ENCODE results near the gene CDH7. TPM values are rescaled to one million over a fixed set of nuclear protein-coding genes. Genes with fewer than 3 reads are reported as not detected.

CDH7 gene
- total and polyA plus RNA-seq, 7 experiments from 2014 or later = not detected

DNA sequence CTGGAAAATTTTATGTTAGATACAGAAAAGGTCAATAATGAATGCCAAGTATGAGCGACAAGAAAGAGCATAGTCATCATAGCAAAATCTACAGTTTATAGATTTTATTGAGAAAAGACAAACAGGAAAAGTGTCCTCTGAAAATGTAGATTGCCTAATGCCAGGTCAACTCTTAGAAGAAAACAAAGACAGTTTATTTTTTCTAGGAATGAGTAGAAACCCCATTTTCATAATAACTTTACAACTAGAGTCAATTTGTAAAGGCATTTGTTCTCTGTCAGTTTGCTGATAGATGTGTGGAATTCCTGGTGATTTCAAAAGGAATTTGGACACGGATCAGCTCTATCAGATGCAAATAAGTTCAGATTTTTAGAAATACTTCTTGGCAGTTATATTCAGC is 16.6 kb downstream of the CDH7 start:
- DNase-seq = no peak
- Mint-ChIP-seq H3K4me1 (no peaks in the 10 kb centered on the region), H3K9me3 (peaks cover 0 to 6% (median 3%) of the 10 kb centered on the region in 11 donors), H3K27ac (no peak overlapping the region), H3K4me3 (no peak overlapping the region), H3K36me3 (no peaks in the 10 kb centered on the region), H3K27me3 (no peaks in the 10 kb centered on the region)
- CTCF ChIA-PET = no interaction called here
- Histone ChIP-seq H3K9me3 (ENCODE audit: control insufficient read depth in 2 of 3, low read length in 3 of 3) (no peaks in the 10 kb centered on the region), H3K36me3 (ENCODE audit: control insufficient read depth in 2 of 3, insufficient read depth in 3 of 3, low read length in 3 of 3) (no peaks in the 10 kb centered on the region), H3K27me3 (ENCODE audit: control insufficient read depth in 2 of 2, insufficient read depth in 2 of 2, low read length in 2 of 2) (no peaks in the 10 kb centered on the region), H3K27ac (ENCODE audit: low read depth, low read length) (no peak overlapping the region), H3K4me1 (ENCODE audit: control insufficient read depth in 2 of 2, insufficient read depth in 2 of 2, low read length in 2 of 2) (no peaks in the 10 kb centered on the region), H3K4me3 (ENCODE audit: low read length) (no peak overlapping the region)
- intact Hi-C loops (cut with micrococcal nuclease) = no loop called here
- ATAC-seq = no peak
- POLR2A ChIA-PET = no interaction called here

DNA sequence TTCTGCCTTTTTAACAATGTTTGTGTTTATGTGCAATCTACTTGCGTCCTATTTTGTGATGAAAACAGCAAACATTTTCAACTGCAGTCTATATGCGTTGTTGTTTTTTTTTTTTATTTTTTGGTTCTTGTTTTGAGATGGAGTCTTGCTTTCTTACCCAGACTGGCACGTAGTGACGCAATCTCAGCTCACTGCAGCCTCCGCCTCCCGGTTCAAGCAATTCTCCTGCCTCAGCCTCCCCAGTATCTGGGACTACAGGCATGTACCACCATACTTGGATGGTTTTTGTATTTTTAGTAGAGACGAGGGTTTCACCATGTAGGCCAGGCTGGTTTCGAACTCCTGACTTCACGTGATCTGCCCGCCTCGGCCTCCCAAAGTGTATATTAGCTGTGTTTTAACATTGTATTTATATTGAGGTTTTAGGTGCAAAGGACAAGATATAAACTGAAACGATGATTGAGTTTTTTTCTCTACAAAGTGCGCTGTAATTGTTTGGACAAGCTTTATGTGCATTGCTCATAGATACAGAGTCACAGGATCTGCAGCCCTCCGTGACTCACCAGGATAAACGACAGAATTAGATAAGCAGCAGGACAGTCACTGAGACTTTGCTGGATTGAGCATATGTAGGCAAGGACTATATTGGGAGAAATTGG is 17.4 kb downstream of the CDH7 start:
- Histone ChIP-seq H3K9me3 (ENCODE audit: control insufficient read depth in 2 of 3, low read length in 3 of 3) (no peaks in the 10 kb centered on the region), H3K4me3 (ENCODE audit: low read length) (no peak overlapping the region), H3K27ac (ENCODE audit: low read depth, low read length) (no peak overlapping the region), H3K27me3 (ENCODE audit: control insufficient read depth in 2 of 2, insufficient read depth in 2 of 2, low read length in 2 of 2) (no peaks in the 10 kb centered on the region), H3K4me1 (ENCODE audit: control insufficient read depth in 2 of 2, insufficient read depth in 2 of 2, low read length in 2 of 2) (no peaks in the 10 kb centered on the region), H3K36me3 (ENCODE audit: control insufficient read depth in 2 of 3, insufficient read depth in 3 of 3, low read length in 3 of 3) (no peaks in the 10 kb centered on the region)
- CTCF ChIA-PET = no interaction called here
- peaks cover 0 to 7% (median 3%) of the 10 kb centered on the region in 11 donors for H3K9me3 Mint-ChIP-seq
- no peaks in the 10 kb centered on the region for H3K27me3 Mint-ChIP-seq
- no peaks in the 10 kb centered on the region for H3K36me3 Mint-ChIP-seq
- ATAC-seq (no peak), DNase-seq (no peak)
- H3K4me3 Mint-ChIP-seq = no peak overlapping the region
- intact Hi-C loops (cut with micrococcal nuclease) = no loop called here
- H3K27ac Mint-ChIP-seq = no peak overlapping the region
- POLR2A ChIA-PET = no interaction called here
- H3K4me1 Mint-ChIP-seq = no peaks in the 10 kb centered on the region

DNA sequence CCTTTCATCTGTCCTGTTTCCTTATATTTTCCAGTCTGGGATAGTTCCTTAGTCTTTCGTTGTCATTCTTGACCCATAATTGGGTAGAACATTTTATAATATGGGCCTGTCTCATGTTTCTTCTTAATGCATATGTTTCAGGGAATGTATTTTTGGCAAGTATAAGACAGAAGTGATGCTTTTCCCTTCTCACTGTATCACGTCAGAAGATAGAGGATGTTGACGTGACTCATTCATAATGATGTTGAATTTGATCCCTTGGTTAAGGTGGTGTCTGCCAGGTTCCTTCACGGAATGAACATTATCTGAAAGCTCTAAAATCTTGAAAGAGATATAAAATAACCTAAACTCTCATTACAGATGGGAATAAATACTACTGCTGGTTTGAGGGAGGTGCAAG is 18.8 kb downstream of the CDH7 start:
- ATAC-seq (no peak), DNase-seq (no peak)
- no peak overlapping the region for H3K27ac ChIP-seq (ENCODE audit: low read depth, low read length)
- H3K9me3 Mint-ChIP-seq = peaks cover 0 to 7% (median 3%) of the 10 kb centered on the region in 11 donors
- no peaks in the 10 kb centered on the region for H3K36me3 Mint-ChIP-seq
- no peaks in the 10 kb centered on the region for H3K27me3 Mint-ChIP-seq
- H3K4me1 Mint-ChIP-seq = no peaks in the 10 kb centered on the region
- no peak overlapping the region for H3K4me3 Mint-ChIP-seq
- H3K27ac Mint-ChIP-seq = no peak overlapping the region
- no peaks in the 10 kb centered on the region for H3K27me3 ChIP-seq (ENCODE audit: control insufficient read depth in 2 of 2, insufficient read depth in 2 of 2, low read length in 2 of 2)
- intact Hi-C loops (cut with micrococcal nuclease) = no loop called here
- H3K9me3 ChIP-seq (ENCODE audit: control insufficient read depth in 2 of 3, low read length in 3 of 3) = no peaks in the 10 kb centered on the region
- no peak overlapping the region for H3K4me3 ChIP-seq (ENCODE audit: low read length)
- H3K4me1 ChIP-seq (ENCODE audit: control insufficient read depth in 2 of 2, insufficient read depth in 2 of 2, low read length in 2 of 2) = no peaks in the 10 kb centered on the region
- ChIA-PET POLR2A (no interaction called here), CTCF (no interaction called here)
- H3K36me3 ChIP-seq (ENCODE audit: control insufficient read depth in 2 of 3, insufficient read depth in 3 of 3, low read length in 3 of 3) = no peaks in the 10 kb centered on the region

DNA sequence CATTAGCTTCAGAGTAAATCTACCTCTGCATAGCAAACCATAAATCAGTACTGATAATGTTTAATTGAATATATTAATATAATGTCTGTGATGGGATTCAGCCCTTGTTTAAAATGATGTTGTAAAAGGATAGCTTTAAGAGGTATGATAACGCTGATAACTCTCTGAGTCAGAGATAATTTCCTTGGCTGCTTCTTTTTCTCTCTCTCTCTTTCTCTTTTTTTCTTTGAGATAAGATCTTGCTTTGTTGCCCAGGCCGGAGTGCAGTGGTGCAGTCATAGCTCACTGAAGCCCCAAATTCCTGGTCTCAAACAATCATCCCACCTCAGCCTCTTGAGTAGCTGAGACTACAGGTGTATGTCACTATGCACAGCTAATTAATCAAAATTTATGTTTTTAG is 35.7 kb downstream of the CDH7 start:
- Mint-ChIP-seq H3K9me3 (peaks cover 0 to 18% (median 4%) of the 10 kb centered on the region in 11 donors), H3K27me3 (no peaks in the 10 kb centered on the region), H3K27ac (no peak overlapping the region), H3K36me3 (no peaks in the 10 kb centered on the region), H3K4me1 (no peaks in the 10 kb centered on the region), H3K4me3 (no peak overlapping the region)
- Histone ChIP-seq H3K4me1 (ENCODE audit: control insufficient read depth in 2 of 2, insufficient read depth in 2 of 2, low read length in 2 of 2) (no peaks in the 10 kb centered on the region), H3K27ac (ENCODE audit: low read depth, low read length) (no peak overlapping the region), H3K9me3 (ENCODE audit: control insufficient read depth in 2 of 3, low read length in 3 of 3) (no peaks in the 10 kb centered on the region), H3K27me3 (ENCODE audit: control insufficient read depth in 2 of 2, insufficient read depth in 2 of 2, low read length in 2 of 2) (no peaks in the 10 kb centered on the region), H3K36me3 (ENCODE audit: control insufficient read depth in 2 of 3, insufficient read depth in 3 of 3, low read length in 3 of 3) (no peaks in the 10 kb centered on the region), H3K4me3 (ENCODE audit: low read length) (no peak overlapping the region)
- POLR2A ChIA-PET = interaction anchor here (0.6 kb wide), 1 partner anchor 267 kb away, joined by 4 read pairs; no protein-coding TSS in a partner anchor
- intact Hi-C loops (cut with micrococcal nuclease) = no loop called here
- CTCF ChIA-PET = no interaction called here
- ATAC-seq = no peak
- DNase-seq = no peak

DNA sequence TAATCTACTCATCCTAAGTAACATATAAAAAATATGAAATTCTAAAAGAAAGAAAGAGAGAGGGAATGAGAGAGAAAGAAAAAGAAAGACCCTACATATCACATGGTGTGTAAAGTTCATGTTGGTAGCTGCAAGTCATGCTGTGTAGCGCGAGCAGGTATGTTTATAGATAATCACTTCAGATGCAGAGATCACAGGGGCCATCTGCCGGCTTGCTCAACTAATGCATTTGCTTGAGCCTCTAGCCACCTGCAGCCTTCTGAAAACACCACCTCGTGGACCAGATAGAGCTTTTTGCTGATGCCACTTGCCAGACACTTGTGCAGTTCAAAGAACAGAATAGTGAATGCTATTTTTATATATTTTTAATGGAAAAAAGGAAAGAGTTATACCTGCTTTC is 37.6 kb downstream of the CDH7 start:
- no peaks in the 10 kb centered on the region for H3K27me3 ChIP-seq (ENCODE audit: control insufficient read depth in 2 of 2, insufficient read depth in 2 of 2, low read length in 2 of 2)
- ATAC-seq (no peak), DNase-seq (no peak)
- no peaks in the 10 kb centered on the region for H3K4me1 Mint-ChIP-seq
- no peak overlapping the region for H3K4me3 Mint-ChIP-seq
- no peak overlapping the region for H3K27ac ChIP-seq (ENCODE audit: low read depth, low read length)
- H3K9me3 Mint-ChIP-seq = peaks cover 0 to 9% (median 3%) of the 10 kb centered on the region in 11 donors
- intact Hi-C loops (cut with micrococcal nuclease) = no loop called here
- no peaks in the 10 kb centered on the region for H3K27me3 Mint-ChIP-seq
- no peaks in the 10 kb centered on the region for H3K4me1 ChIP-seq (ENCODE audit: control insufficient read depth in 2 of 2, insufficient read depth in 2 of 2, low read length in 2 of 2)
- H3K27ac Mint-ChIP-seq = no peak overlapping the region
- POLR2A ChIA-PET = no interaction called here
- CTCF ChIA-PET = no interaction called here
- H3K9me3 ChIP-seq (ENCODE audit: control insufficient read depth in 2 of 3, low read length in 3 of 3) = no peaks in the 10 kb centered on the region
- H3K4me3 ChIP-seq (ENCODE audit: low read length) = no peak overlapping the region
- H3K36me3 Mint-ChIP-seq = no peaks in the 10 kb centered on the region
- H3K36me3 ChIP-seq (ENCODE audit: control insufficient read depth in 2 of 3, insufficient read depth in 3 of 3, low read length in 3 of 3) = no peaks in the 10 kb centered on the region

DNA sequence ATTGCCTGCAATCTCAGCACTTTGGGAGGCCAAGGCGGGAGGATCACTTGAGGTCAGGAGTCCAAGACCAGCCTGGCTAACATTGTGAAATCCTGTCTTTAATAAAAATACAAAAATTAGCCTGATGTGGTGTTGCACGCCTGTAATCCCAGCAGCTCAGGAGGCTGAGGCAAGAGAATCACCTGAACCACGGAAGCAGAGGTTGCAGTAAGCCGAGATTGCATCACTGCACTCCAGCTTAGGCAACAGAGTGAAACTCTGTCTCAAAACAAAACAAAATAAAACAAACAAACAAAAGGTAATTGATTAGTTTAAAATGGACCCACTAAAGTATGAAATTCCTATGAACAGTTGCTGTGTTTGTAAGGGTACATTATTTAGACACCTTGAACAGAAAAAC is 39.8 kb downstream of the CDH7 start:
- intact Hi-C loops (cut with micrococcal nuclease) = no loop called here
- DNase-seq (no peak), ATAC-seq (no peak)
- ChIA-PET POLR2A (no interaction called here), CTCF (no interaction called here)
- H3K27me3 ChIP-seq (ENCODE audit: control insufficient read depth in 2 of 2, insufficient read depth in 2 of 2, low read length in 2 of 2) = no peaks in the 10 kb centered on the region
- no peaks in the 10 kb centered on the region for H3K36me3 ChIP-seq (ENCODE audit: control insufficient read depth in 2 of 3, insufficient read depth in 3 of 3, low read length in 3 of 3)
- Mint-ChIP-seq H3K36me3 (no peaks in the 10 kb centered on the region), H3K27me3 (no peaks in the 10 kb centered on the region), H3K4me1 (no peaks in the 10 kb centered on the region), H3K9me3 (peaks cover 0 to 14% (median 6%) of the 10 kb centered on the region in 11 donors), H3K4me3 (no peak overlapping the region), H3K27ac (no peak overlapping the region)
- H3K4me3 ChIP-seq (ENCODE audit: low read length) = no peak overlapping the region
- no peaks in the 10 kb centered on the region for H3K4me1 ChIP-seq (ENCODE audit: control insufficient read depth in 2 of 2, insufficient read depth in 2 of 2, low read length in 2 of 2)
- no peak overlapping the region for H3K27ac ChIP-seq (ENCODE audit: low read depth, low read length)
- H3K9me3 ChIP-seq (ENCODE audit: control insufficient read depth in 2 of 3, low read length in 3 of 3) = no peaks in the 10 kb centered on the region

DNA sequence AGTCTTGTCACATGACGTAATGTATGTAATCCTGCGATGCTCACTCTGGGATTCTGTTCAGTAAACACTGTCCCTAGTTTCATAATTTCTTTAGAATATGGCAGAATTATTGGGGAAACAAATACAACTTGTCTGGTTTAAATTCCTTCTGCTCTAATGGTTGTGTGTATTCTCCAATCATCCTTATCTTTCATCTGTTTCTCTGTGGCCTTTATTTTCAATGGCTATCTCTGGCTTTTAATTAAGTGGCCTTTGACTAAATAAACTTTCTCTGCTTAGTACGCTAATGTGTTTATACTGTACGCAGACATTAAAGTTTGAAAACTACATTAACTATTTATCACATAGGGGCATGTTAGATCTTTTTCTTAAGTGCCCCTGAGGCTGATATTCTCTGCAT is 40.9 kb downstream of the CDH7 start:
- Histone ChIP-seq H3K27ac (ENCODE audit: low read depth, low read length) (no peak overlapping the region), H3K4me1 (ENCODE audit: control insufficient read depth in 2 of 2, insufficient read depth in 2 of 2, low read length in 2 of 2) (no peaks in the 10 kb centered on the region), H3K27me3 (ENCODE audit: control insufficient read depth in 2 of 2, insufficient read depth in 2 of 2, low read length in 2 of 2) (no peaks in the 10 kb centered on the region), H3K4me3 (ENCODE audit: low read length) (no peak overlapping the region), H3K36me3 (ENCODE audit: control insufficient read depth in 2 of 3, insufficient read depth in 3 of 3, low read length in 3 of 3) (no peaks in the 10 kb centered on the region), H3K9me3 (ENCODE audit: control insufficient read depth in 2 of 3, low read length in 3 of 3) (no peaks in the 10 kb centered on the region)
- ChIA-PET POLR2A (no interaction called here), CTCF (no interaction called here)
- no peak for ATAC-seq
- no peak overlapping the region for H3K27ac Mint-ChIP-seq
- no peaks in the 10 kb centered on the region for H3K36me3 Mint-ChIP-seq
- H3K27me3 Mint-ChIP-seq = no peaks in the 10 kb centered on the region
- no peak overlapping the region for H3K4me3 Mint-ChIP-seq
- peaks cover 0 to 14% (median 6%) of the 10 kb centered on the region in 11 donors for H3K9me3 Mint-ChIP-seq
- intact Hi-C loops (cut with micrococcal nuclease) = no loop called here
- H3K4me1 Mint-ChIP-seq = no peaks in the 10 kb centered on the region
- no peak for DNase-seq

All from naive thymus-derived CD4-positive, alpha-beta T cell (primary cell).